Measurements from ENCODE around the gene PRKAR2B. TPM values are rescaled to one million over a fixed set of nuclear protein-coding genes. Genes with fewer than 3 reads are reported as not detected.

Gene PRKAR2B
- total RNA-seq, 2 donors from 2014 or later: 10.6 to 44.2 TPM

DNA sequence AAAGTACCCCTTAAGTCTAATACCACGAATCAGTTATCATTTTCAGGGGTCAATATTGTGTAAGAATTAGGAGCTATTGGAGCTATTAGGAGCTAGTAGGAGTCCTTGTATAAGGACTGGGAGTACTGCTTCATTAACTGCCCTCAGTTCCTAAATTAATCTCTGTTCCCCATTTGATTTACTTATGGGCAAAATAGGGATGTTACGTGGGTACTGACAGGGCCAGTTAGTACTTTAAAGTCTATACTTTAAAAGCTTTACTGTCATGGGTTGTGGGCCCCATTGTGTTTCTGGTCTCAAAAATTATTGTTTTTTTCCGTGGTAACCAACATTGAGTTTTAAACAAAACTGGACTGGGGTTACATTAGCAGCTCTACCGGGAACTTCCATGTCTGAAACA is 60.3 kb downstream of the PRKAR2B start:
- DNase-seq (no peak), ATAC-seq (no peak)
- WGBS, 2 donors: 79 to 82% methylated on average over 4 of the region's 4 CpGs
- intact Hi-C loops (cut with DNase I): no loop called here
- no peaks in the 10 kb centered on the region for H3K27me3 ChIP-seq
- no peak overlapping the region for H3K27ac ChIP-seq
- H3K36me3 ChIP-seq (replicated peaks in 1 of 2; ENCODE audit: insufficient read depth in 1 of 2, low read depth in 2 of 2): no peaks in the 10 kb centered on the region
- no peaks in the 10 kb centered on the region for H3K4me1 ChIP-seq
- no peak overlapping the region for H3K4me3 ChIP-seq
- H3K9me3 ChIP-seq: no peaks in the 10 kb centered on the region
- TF ChIP-seq, protein P1, sequence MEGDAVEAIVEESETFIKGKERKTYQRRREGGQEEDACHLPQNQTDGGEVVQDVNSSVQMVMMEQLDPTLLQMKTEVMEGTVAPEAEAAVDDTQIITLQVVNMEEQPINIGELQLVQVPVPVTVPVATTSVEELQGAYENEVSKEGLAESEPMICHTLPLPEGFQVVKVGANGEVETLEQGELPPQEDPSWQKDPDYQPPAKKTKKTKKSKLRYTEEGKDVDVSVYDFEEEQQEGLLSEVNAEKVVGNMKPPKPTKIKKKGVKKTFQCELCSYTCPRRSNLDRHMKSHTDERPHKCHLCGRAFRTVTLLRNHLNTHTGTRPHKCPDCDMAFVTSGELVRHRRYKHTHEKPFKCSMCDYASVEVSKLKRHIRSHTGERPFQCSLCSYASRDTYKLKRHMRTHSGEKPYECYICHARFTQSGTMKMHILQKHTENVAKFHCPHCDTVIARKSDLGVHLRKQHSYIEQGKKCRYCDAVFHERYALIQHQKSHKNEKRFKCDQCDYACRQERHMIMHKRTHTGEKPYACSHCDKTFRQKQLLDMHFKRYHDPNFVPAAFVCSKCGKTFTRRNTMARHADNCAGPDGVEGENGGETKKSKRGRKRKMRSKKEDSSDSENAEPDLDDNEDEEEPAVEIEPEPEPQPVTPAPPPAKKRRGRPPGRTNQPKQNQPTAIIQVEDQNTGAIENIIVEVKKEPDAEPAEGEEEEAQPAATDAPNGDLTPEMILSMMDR (IDR thresholded peaks at IDR 0.05): no peak
- no peak for TF ChIP-seq POLR2A (IDR thresholded peaks at IDR 0.05)

DNA sequence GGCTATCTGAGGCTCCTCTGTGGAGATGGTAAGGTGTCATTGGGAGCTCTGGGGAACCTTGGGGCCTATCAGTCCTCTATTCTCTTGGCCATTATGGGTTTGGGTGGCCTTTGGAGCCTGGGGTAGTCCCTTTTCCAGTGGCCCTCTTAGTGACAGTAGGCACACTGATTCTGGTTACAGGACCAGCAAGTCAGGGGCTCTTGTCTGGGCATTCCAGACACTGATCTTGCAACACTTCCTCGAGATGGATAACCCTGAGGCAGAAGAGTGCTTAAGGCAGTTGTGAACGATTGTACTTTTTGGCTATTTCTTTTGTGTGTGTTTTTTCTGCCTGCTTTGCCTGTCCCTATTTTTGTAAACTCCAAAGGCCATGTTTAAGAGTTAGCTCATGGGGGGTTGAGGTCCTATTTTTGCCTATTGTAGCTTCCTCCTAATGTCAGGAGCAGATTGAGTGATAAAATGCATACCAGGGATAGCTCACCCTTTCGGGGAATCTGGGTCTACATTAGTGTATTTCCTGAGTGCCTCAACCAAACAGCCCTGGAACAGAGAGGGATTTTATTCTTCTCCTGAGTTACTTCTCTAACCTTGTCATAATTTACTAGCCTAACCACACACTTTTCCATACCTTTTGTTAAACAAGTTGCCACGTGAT is 61.2 kb downstream of the PRKAR2B start:
- intact Hi-C loops (cut with DNase I): no loop called here
- no peak overlapping the region for H3K4me3 ChIP-seq
- ATAC-seq: no peak

DNA sequence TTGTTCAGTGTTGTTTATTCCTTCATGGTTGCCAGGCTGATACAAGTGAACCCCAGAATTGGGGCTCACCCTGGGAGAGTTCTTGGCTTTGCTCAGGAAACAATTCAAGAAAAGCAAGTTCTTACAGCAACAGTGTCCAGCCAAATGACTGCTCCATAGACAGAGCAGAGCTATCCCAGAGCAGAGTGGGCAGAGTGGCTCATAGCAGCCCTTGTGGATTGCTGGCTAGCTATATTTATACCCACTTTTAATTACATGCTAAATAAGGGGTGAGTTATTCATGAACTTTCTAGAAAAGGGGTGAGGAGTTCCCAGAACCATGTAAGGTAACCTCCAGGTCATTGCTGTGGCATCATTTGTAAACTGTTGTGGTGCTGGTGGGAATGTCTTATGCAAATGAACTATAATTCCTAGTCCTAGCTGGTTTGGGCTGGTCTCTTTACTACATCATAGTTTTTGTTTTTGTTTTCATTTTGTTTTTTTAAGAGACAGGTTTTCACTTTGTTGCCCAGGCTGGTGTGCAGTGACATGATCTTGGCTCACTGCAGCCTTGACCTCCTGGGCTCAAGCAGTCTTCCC is 64.4 kb downstream of the PRKAR2B start:
- intact Hi-C loops (cut with DNase I): no loop called here
- no peak overlapping the region for H3K4me3 ChIP-seq
- no peak overlapping the region for H3K27ac ChIP-seq
- H3K4me1 ChIP-seq: no peaks in the 10 kb centered on the region
- no peak for DNase-seq
- TF ChIP-seq, protein P1 (IDR thresholded peaks at IDR 0.05): no peak
- no peak for TF ChIP-seq POLR2A (IDR thresholded peaks at IDR 0.05)
- no peaks in the 10 kb centered on the region for H3K9me3 ChIP-seq
- no peaks in the 10 kb centered on the region for H3K36me3 ChIP-seq (replicated peaks in 1 of 2; ENCODE audit: insufficient read depth in 1 of 2, low read depth in 2 of 2)
- no peak for ATAC-seq
- no peaks in the 10 kb centered on the region for H3K27me3 ChIP-seq

More for the DNA sequence above, 61.2 kb downstream of the PRKAR2B start:
- DNase-seq: no peak
- H3K9me3 ChIP-seq: no peaks in the 10 kb centered on the region
- no peaks in the 10 kb centered on the region for H3K27me3 ChIP-seq
- H3K27ac ChIP-seq: no peak overlapping the region
- no peaks in the 10 kb centered on the region for H3K4me1 ChIP-seq
- 34 to 60% methylated on average over 4 of the region's 4 CpGs for WGBS, 2 donors
- no peaks in the 10 kb centered on the region for H3K36me3 ChIP-seq (replicated peaks in 1 of 2; ENCODE audit: insufficient read depth in 1 of 2, low read depth in 2 of 2)
- no peak for TF ChIP-seq POLR2A (IDR thresholded peaks at IDR 0.05)
- TF ChIP-seq, protein P1 (IDR thresholded peaks at IDR 0.05): no peak

DNA sequence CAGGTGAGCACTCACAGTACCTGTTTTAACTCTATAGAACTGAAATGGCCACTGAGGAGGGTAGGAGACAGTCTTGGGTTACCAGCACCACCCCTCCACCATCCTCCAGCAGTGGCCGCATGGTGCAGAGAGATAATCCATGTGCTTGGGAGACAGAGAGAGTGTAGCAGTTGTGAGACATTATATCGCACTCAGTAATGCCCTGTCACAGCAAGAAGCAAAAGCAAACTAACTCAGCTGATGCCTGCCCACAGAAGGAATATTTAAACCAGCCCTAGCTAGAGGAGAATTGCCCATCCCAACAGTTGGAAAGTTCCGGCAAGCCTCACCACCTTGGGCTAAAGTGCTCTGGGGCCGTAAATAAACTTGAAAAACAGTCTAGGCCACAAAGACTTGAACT is 65.5 kb downstream of the PRKAR2B start:
- DNase-seq (no peak), ATAC-seq (no peak)
- WGBS, 2 donors: 94% methylated on average over 4 of the region's 4 CpGs
- Histone ChIP-seq H3K4me1 (no peaks in the 10 kb centered on the region), H3K9me3 (no peaks in the 10 kb centered on the region), H3K27ac (no peak overlapping the region), H3K4me3 (no peak overlapping the region), H3K27me3 (no peaks in the 10 kb centered on the region), H3K36me3 (replicated peaks in 1 of 2; ENCODE audit: insufficient read depth in 1 of 2, low read depth in 2 of 2) (no peaks in the 10 kb centered on the region)
- intact Hi-C loops (cut with DNase I): no loop called here
- no peak for TF ChIP-seq POLR2A (IDR thresholded peaks at IDR 0.05)
- TF ChIP-seq, protein P1 (IDR thresholded peaks at IDR 0.05): no peak

DNA sequence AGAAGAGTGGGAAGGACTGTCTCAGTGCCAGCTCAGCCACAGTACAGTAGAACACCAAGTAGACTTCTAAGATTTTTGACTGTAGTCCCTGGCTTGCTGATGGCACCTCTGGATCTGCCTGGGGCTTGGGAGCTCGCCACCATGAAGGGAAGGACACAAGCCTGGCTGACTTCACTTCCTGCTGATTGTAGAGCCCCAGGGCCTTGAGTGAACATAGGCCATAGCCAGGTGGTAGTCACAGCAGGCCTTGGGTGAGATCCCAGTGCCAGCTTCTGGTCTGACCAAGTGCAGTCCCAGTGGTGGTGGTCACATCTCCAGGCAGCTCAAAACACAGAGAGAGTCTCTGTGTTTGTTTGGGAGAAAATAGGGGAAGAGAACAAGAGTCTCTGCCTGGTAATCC is 66.7 kb downstream of the PRKAR2B start:
- H3K36me3 ChIP-seq (replicated peaks in 1 of 2; ENCODE audit: insufficient read depth in 1 of 2, low read depth in 2 of 2): no peaks in the 10 kb centered on the region
- ATAC-seq (no peak), DNase-seq (no peak)
- intact Hi-C loops (cut with DNase I): no loop called here
- H3K27me3 ChIP-seq: no peaks in the 10 kb centered on the region
- TF ChIP-seq, protein P1 (IDR thresholded peaks at IDR 0.05): no peak
- TF ChIP-seq POLR2A (IDR thresholded peaks at IDR 0.05): no peak
- H3K4me3 ChIP-seq: no peak overlapping the region
- H3K27ac ChIP-seq: no peak overlapping the region
- WGBS, 2 donors: 93 to 100% methylated on average over 1 of the region's 1 CpG
- H3K9me3 ChIP-seq: no peaks in the 10 kb centered on the region
- H3K4me1 ChIP-seq: no peaks in the 10 kb centered on the region

Measured in body of pancreas (tissue), 4 donors.